Adrenal gland (tissue), 5 donors: ENCODE measurements around the gene NAA16.

ENCODE experiments used
- CTCF ChIP-seq, 6 experiments: fragments of 450-650 bp in 4 of 6; fragments of 200-600 bp in 2 of 6; sonication (generic) in 1 of 6; IDR thresholded peaks; 1 replicate in 5 of 6; 2 replicates in 1 of 6; pipeline versions ENCODE4 v1.5.1 to v1.8.0; 2016 to 2021; ENCODE audit warnings: antibody characterized with exemption in 6 of 6, mild to moderate bottlenecking in 2 of 6, moderate library complexity in 1 of 6
- POLR2A ChIP-seq, 2 donors: fragments of 450-650 bp; IDR thresholded peaks; one replicate each; pipeline ENCODE4 v1.6.1; 2017; ENCODE audit warnings: antibody characterized with exemption in 2 of 2, mild to moderate bottlenecking in 2 of 2, moderate library complexity in 1 of 2
- donor health status: DM: no; HTN: no; CAD: no.

- TF ChIP-seq CTCF (IDR thresholded peaks at IDR 0.05) (no peak), POLR2A (IDR thresholded peaks at IDR 0.05) (no peak)
Observed at GRCh38 chr13:41402691-41403511, 91.8 kb downstream of the NAA16 start.
